ENCODE data around the gene DOC2A.
"Not testable (repeated sequence)": the region's sequence is repeated elsewhere in the genome, so short reads cannot be mapped to it uniquely, and the experiment has no call there.

Gene DOC2A

GRCh38 chr16:30027588-30028437, 17.0 kb upstream of the DOC2A start:
- no peak for DNase-seq (ENCODE audit: low spot score)

- no peak for DNase-seq (ENCODE audit: low spot score)
Measured at GRCh38 chr16:30026449-30026848, 15.6 kb upstream of the DOC2A start.

- no peak for DNase-seq (ENCODE audit: low spot score)
Measured at GRCh38 chr16:30025574-30025973, 14.7 kb upstream of the DOC2A start.

DNA sequence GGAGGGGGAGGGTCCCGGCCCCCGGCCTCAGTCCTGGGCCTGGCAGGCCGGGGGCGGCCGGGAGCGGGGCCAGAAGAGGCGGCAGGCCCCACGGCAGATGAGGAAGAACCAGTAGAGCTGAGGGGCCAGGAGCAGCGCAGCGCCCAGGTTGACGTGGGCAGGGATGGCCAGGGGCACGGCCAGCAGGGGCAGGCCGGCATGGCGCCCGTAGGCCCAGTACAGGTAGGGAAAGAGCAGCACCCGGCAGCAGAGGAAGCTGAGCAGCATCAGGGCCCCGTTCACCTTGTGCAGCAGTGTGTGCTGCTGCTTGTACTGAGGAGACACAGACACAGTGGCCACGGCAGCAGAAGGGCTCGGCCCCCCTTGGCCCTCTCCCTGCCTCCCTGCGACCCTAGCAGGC, 14.3 kb upstream of the DOC2A start:
- DNase-seq (ENCODE audit: low spot score) = no peak

GRCh38 chr16:30024451-30024850, 13.6 kb upstream of the DOC2A start:
- DNase-seq (ENCODE audit: low spot score) = no peak

GRCh38 chr16:30023586-30023985, 12.8 kb upstream of the DOC2A start:
- no peak for DNase-seq (ENCODE audit: low spot score)

- DNase-seq (ENCODE audit: low spot score) = no peak
Measured at GRCh38 chr16:30022887-30023286, 12.1 kb upstream of the DOC2A start, which contains the start of gene C16orf92. Gene C16orf92 (plus strand): TSS chr16:30023198. CDS start chr16:30023341, 143 bp downstream.

DNA sequence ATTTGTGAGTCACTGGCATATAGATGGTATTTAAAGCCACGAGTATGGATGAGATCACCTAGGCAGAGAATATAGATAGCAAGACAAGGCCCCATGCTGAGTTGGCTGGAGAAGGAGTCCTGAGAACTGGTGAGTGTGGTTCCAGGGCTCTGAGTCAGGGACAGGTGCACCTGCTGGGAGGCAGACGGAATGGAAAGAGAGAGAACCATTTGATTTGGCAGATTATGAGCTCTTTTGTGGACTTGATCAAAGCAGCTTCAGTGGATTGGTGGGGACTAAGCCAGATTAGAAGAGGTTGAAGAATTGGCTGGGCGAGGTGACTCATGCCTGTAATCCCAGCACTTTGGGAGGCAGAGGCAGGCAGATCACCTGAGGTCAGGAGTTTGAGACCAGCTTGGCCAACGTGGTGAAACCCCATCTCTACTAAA, 7.9 kb upstream of the DOC2A start:
- no peak for DNase-seq (ENCODE audit: low spot score)

- not testable (repeated sequence) for DNase-seq (ENCODE audit: low spot score)
Measured at GRCh38 chr16:30017937-30018336, 7.1 kb upstream of the DOC2A start.

DNA sequence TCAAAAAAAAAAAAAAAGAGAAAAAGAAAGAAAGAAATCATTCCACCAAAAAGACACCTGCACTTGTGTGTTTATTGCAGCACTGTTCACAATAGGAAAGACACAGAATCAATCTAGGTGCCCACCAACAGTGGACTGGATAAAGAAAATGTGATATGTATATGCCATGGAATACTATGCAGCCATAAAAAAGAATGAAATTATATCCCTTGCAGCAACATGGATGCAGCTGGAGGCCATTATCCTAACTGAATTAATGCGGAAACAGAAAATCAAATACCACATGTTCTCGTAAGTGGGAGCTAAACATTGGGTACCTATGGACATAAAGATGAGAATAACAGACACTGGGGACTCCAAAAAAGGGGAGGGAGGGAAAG, 6.4 kb upstream of the DOC2A start:
- no peak for DNase-seq (ENCODE audit: low spot score)

- DNase-seq (ENCODE audit: low spot score) = no peak
Measured at GRCh38 chr16:30016555-30017276, 5.9 kb upstream of the DOC2A start.

- not testable (repeated sequence) for DNase-seq (ENCODE audit: low spot score)
Measured at GRCh38 chr16:30015450-30015849, 4.6 kb upstream of the DOC2A start.

- not testable (repeated sequence) for DNase-seq (ENCODE audit: low spot score)
Measured at GRCh38 chr16:30012598-30012997, 1.8 kb upstream of the DOC2A start.

DNA sequence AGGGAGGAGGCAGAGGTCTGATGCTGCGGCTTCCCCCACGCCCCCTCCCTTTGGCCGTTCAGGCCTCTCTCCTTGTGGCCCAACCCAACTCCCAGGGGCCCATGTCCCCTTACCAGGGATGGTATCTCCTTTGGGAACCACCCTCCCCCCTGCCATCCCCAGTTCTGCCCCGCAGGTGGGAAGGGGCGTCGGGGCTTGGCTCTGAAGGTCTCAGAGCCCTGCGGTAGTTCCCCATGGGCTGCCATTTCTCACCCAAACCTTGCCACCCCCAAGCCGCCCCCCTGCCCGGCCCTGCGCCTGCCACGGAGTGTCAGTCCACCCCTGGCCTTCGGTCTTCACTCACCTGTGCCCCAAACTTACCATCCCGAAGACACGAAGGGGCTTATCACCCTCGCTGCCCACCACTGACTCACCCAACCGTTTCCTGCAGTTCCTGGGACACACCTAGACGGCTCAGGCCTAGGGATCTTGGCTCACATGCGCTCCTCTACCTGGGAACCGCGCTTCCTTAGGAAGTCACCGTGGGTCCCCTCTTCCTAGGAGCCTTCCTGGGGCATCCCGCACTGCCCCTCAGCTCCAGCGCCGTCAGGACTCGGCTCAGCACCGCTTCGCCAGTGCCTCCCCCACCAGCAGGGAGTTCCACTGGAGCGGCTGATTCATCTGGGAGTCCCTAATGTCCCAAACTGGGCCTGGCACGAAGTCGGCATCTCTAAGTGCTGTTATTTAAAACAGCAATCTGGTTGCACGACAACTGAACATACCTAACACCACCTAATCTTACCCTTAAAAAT, 1.1 kb upstream of the DOC2A start:
- DNase-seq (ENCODE audit: low spot score) = no peak

- no peak for DNase-seq (ENCODE audit: low spot score)
Measured at GRCh38 chr16:30009990-30010843, 610 bp downstream of the DOC2A start.

DNA sequence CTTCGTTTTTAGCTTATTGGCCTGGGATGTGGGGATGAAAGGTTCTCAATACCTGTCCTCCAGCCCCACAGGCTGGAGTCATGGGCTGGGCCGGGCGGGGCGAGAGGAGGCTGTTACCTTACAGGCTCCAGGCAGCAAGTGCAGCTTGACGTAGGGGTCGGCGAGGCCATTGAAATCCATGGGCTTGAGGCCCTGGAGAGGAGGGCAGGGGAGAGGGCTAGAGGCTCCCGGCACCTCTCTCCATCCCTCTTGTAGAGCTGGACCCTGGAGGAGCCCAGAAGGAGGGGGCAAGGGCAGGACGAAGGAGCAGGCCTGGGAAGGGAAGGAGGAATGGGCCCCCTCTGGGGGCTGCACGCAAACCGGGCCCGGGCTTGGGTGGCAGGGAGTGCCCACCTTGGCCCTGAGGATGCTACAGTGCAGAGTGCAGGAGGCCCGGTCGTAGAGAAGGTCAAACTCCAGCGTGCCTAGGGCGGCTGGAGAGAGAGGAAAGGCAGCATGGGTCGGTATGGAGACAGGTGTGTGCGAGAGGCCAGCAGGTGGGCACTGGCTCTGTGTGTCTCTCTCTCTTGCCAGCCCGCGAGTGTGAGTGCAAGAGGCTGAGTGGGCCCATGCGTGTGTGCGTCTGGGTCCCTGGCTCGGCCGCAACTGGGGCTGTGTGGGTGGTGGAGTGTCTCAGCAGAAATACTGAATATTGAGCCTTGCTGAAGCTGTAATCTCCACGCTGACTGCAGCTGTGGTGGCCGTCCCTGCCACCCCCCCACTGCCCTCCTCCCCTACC, 1.6 kb downstream of the DOC2A start:
- DNase-seq (ENCODE audit: low spot score) = no peak

DNA sequence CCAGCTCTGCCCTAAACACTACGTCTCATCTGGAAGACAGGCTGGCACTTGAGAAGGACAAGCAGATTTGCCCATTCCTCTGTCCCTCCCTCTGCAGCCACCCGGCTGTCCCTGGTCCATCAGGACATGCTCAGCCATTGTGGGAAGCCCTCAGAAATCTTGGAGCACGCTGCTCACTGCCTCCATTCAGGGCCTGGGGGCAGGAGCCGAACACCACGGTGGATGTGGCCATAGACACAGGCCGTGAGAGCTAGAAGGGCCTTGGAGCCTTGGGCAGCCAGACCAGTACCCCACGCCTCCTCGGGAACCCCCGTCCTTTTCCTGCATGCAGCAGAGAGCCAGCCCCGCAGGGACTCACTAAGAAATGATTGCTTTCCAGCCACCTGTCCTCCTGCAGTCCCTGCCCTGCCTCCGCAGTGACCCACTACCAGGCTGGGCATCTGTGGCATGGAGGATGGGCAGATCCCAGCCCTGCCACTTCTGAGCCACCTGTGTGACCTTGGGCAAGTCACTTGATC, 3.4 kb downstream of the DOC2A start:
- no peak for DNase-seq (ENCODE audit: low spot score)

GRCh38 chr16:30006659-30007377, 4.0 kb downstream of the DOC2A start:
- DNase-seq (ENCODE audit: low spot score) = no peak

DNA sequence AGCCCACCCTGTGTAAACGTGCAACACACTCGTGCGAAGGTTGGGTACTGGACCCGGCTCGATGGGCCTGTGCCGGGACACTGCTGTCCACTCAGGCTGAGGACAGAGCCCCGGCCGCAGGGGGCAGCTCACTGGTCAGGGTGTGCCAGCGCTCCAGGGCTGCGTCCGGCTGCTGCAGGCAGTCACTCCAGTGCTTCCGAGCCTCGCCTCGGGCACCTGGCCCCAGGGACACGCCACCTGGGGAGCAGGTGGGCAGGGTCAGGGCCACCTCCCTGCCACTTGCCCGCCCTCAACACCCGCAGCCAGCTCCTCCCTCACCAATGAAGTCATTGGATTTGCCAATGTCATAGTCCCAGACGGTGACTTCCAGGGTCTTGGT, 4.7 kb downstream of the DOC2A start:
- no peak for DNase-seq (ENCODE audit: low spot score)

Measured in LoVo (cell line).